HepG2 (cell line): Measurements from ENCODE around the gene THSD4. TPM values are rescaled to one million over a fixed set of nuclear protein-coding genes. Genes with fewer than 3 reads are reported as not detected.

Experiments
- ATAC-seq: fragments of 200-7000 bp; cut with Tn5 transposase; 3 replicates; pipeline ENCODE4 v1.9.1; 2020; ENCODE audit warnings: mild to moderate bottlenecking, moderate library complexity
- BruUV-seq: library from RNA; stranded (reverse); fragments of 400-500 nt; replicated peaks from 2 replicates; lab custom pipeline; 2021; lab: Mats Ljungman, UMichigan
- CTCF ChIA-PET: fragments of 300-600 bp; formaldehyde crosslinking; extraction: SDS; loops from one replicate; lab custom pipeline; 2021; ENCODE audit warnings: low total read pairs, inconsistent platforms, low intra/inter-chr PET ratio; lab: Yijun Ruan, JAX
- POLR2A ChIA-PET: fragments of 350-600 bp; sonication (Branson Sonifier 250); formaldehyde crosslinking; loops from one replicate; lab custom pipeline; 2020; ENCODE audit warnings: antibody characterized with exemption, inconsistent platforms; lab: Yijun Ruan, JAX
- DNase-seq: peaks from one replicate; pipeline ENCODE4 v3.0.0-alpha.2; 2015; ENCODE audit warnings: low spot score
- FAIRE-seq: peaks from 3 replicates; lab custom pipeline; 2011; peaks lifted over from hg19 to GRCh38; lab: Jason Lieb, UNC
- H2AFZ ChIP-seq: one replicate; pipeline ENCODE4 v1.6.1; 2011; ENCODE audit warnings: low read length, inconsistent platforms
- H3K27ac ChIP-seq: fragments of 300-600 bp; 3 replicates; pipeline ENCODE4 v1.8.0; 2011; ENCODE audit warnings: mixed run types, mild to moderate bottlenecking, mixed read lengths, low read length, inconsistent platforms; ENCODE audit not compliant: insufficient read depth; ENCODE audit errors: extremely low read length
- H3K27me3 ChIP-seq, 2 experiments: fragments of 200-600 bp in 1 of 2; 2 replicates in 1 of 2; 3 replicates in 1 of 2; pipeline versions ENCODE4 v1.6.0 to v1.8.0; 2011; ENCODE audit warnings: low read length in 2 of 2, mild to moderate bottlenecking in 2 of 2, moderate library complexity in 2 of 2, inconsistent platforms in 1 of 2; ENCODE audit not compliant: insufficient read depth in 2 of 2, control insufficient read depth in 1 of 2
- H3K36me3 ChIP-seq, 2 experiments: fragments of 200-600 bp in 1 of 2; replicated peaks in 1 of 2; 2 replicates in 1 of 2; 3 replicates in 1 of 2; pipeline versions ENCODE4 v1.5.1 to v1.8.0; 2011; ENCODE audit warnings: low read length in 2 of 2, inconsistent platforms in 1 of 2; ENCODE audit not compliant: insufficient read depth in 2 of 2, control insufficient read depth in 1 of 2
- H3K4me1 ChIP-seq: 2 replicates; pipeline ENCODE4 v1.5.1; 2012; ENCODE audit warnings: low read length, inconsistent platforms; ENCODE audit not compliant: insufficient read depth
- H3K4me2 ChIP-seq: 2 replicates; pipeline ENCODE4 v1.6.0; 2011; ENCODE audit warnings: low read depth, low read length, inconsistent platforms
- H3K4me3 ChIP-seq, 3 experiments: fragments of 200-600 bp in 1 of 3; sonication (generic), shearing (Covaris generic) in 1 of 3; replicated peaks in 1 of 3; 2 replicates each; pipeline ENCODE4 v1.5.1; 2011 to 2016; ENCODE audit warnings: low read length in 3 of 3, inconsistent platforms in 2 of 3, low read depth in 2 of 3, mild to moderate bottlenecking in 2 of 3, control low read depth in 1 of 3, mixed read lengths in 1 of 3; ENCODE audit not compliant: insufficient read depth in 1 of 3
- H3K79me2 ChIP-seq: one replicate; pipeline ENCODE4 v1.6.1; 2011; ENCODE audit warnings: low read length, inconsistent platforms; ENCODE audit not compliant: insufficient read depth
- H3K9ac ChIP-seq: 2 replicates; pipeline ENCODE4 v1.6.0; 2011; ENCODE audit warnings: mild to moderate bottlenecking, low read depth, low read length, inconsistent platforms; ENCODE audit not compliant: insufficient read depth
- H3K9me3 ChIP-seq: 2 replicates; pipeline ENCODE4 v1.5.1; 2012; ENCODE audit warnings: mild to moderate bottlenecking, low read length
- H4K20me1 ChIP-seq: 2 replicates; pipeline ENCODE4 v1.6.0; 2011; ENCODE audit warnings: inconsistent platforms, mild to moderate bottlenecking, low read length, moderate library complexity; ENCODE audit not compliant: insufficient read depth
- ARID3A ChIP-seq: IDR thresholded peaks from 2 replicates; pipeline ENCODE4 v1.6.1; 2012; ENCODE audit warnings: low read depth, low read length, improper control_type of control experiment
- BRF2 ChIP-seq: sonication (generic); formaldehyde crosslinking; IDR thresholded peaks from 2 replicates; pipeline ENCODE4 v1.8.1; 2022; ENCODE audit warnings: mild to moderate bottlenecking, missing genetic modification reagents
- FOSL1 ChIP-seq: sonication (generic); formaldehyde crosslinking; IDR thresholded peaks from 2 replicates; pipeline ENCODE4 v1.9.0; 2021; ENCODE audit warnings: missing genetic modification reagents, borderline replicate concordance
- GATAD2A ChIP-seq: IDR thresholded peaks from 2 replicates; pipeline ENCODE4 v1.6.1; 2016
- HHEX ChIP-seq: IDR thresholded peaks from 2 replicates; pipeline ENCODE4 v1.6.1; 2016; ENCODE audit warnings: control low read depth
- HOXD1 ChIP-seq: sonication (generic); formaldehyde crosslinking; IDR thresholded peaks from 2 replicates; pipeline ENCODE4 v1.5.0; 2020; ENCODE audit warnings: missing genetic modification reagents
- PITX1 ChIP-seq: sonication (generic); formaldehyde crosslinking; IDR thresholded peaks from 2 replicates; pipeline ENCODE4 v1.5.1; 2020; ENCODE audit warnings: mild to moderate bottlenecking, missing genetic modification reagents
- RAD51 ChIP-seq: fragments of 450-650 bp; IDR thresholded peaks from 2 replicates; pipeline ENCODE4 v1.6.1; 2016; ENCODE audit warnings: borderline replicate concordance
- RCOR2 ChIP-seq: IDR thresholded peaks from 2 replicates; pipeline ENCODE4 v1.6.1; 2016; ENCODE audit warnings: missing biosample characterization, missing genetic modification reagents
- SATB2 ChIP-seq: sonication (generic); formaldehyde crosslinking; IDR thresholded peaks from 2 replicates; pipeline ENCODE4 v1.5.0; 2020; ENCODE audit warnings: missing genetic modification reagents
- SMYD3 ChIP-seq: sonication (generic); formaldehyde crosslinking; IDR thresholded peaks from 2 replicates; pipeline ENCODE4 v1.8.1; 2023; ENCODE audit warnings: mild to moderate bottlenecking, missing genetic modification reagents
- SOX13 ChIP-seq, 3 experiments: fragments of 450-650 bp in 1 of 3; sonication (generic) in 1 of 3; formaldehyde crosslinking in 1 of 3; IDR thresholded peaks in 2 of 3; conservative IDR thresholded peaks in 1 of 3; 2 replicates each; pipeline versions ENCODE4 v1.5.0 to v1.6.1; 2016 to 2020; ENCODE audit warnings: antibody characterized with exemption in 1 of 3, mild to moderate bottlenecking in 1 of 3, missing compliant biosample characterization in 1 of 3, missing genetic modification reagents in 1 of 3, moderate library complexity in 1 of 3
- TBX2 ChIP-seq: sonication (generic); formaldehyde crosslinking; IDR thresholded peaks from 2 replicates; pipeline ENCODE4 v1.5.0; 2020; ENCODE audit warnings: missing genetic modification reagents, mild to moderate bottlenecking, borderline replicate concordance
- ZHX2 ChIP-seq, 2 experiments: sonication (generic) in 1 of 2; formaldehyde crosslinking in 1 of 2; IDR thresholded peaks; 2 replicates each; pipeline versions ENCODE4 v1.6.1 to v1.9.0; 2014 to 2022; ENCODE audit warnings: antibody characterized with exemption in 1 of 2, borderline replicate concordance in 1 of 2, inconsistent platforms in 1 of 2, low read depth in 1 of 2, missing genetic modification reagents in 1 of 2
- ZNF275 ChIP-seq: sonication (generic); formaldehyde crosslinking; IDR thresholded peaks from 2 replicates; pipeline ENCODE4 v1.8.0; 2022; ENCODE audit warnings: missing genetic modification reagents, mild to moderate bottlenecking, inconsistent platforms, borderline replicate concordance
- WGBS: methylation state at CpG from one replicate; pipeline ENCODE4 v1.1.6; 2017; ENCODE audit warnings: low lambda C conversion rate; 5-methylcytosine and 5-hydroxymethylcytosine counted together
- in situ Hi-C: cut with HindIII; loops from 2 replicates; pipeline ENCODE4 v1.10.0; 2017; ENCODE audit warnings: low pct_unique_long_range_greater_than_20kb; ENCODE audit not compliant: extremely low pct_ligation_motif_present
- intact Hi-C: fragments of 100-400 bp; cut with micrococcal nuclease; formaldehyde crosslinking; loops from one replicate; pipeline ENCODE4 v1.10.0; 2022; ENCODE audit not compliant: unreplicated experiment
- polyA plus RNA-seq, 8 experiments: library from polyadenylated mRNA; depleted of rRNA in 3 of 8; stranded (reverse) in 7 of 8; unstranded in 1 of 8; fragments of >200 nt; fragmentation: Illumina TruSeq in 4 of 8; extraction: Trizol in 4 of 8; gene quantifications; 2 replicates each; pipeline versions ENCODE4 v1.2.1 to v1.2.3, GENCODE V29; 2011 to 2016; ENCODE audit warnings: low read depth in 4 of 8, missing spikeins in 1 of 8, mixed read lengths in 1 of 8; ENCODE audit not compliant: insufficient read depth in 1 of 8
- total RNA-seq, 5 experiments: library from RNA; depleted of rRNA; stranded (reverse); fragments of >200 nt; fragmentation: Illumina TruSeq; extraction: Trizol; gene quantifications; 2 replicates each; pipeline ENCODE4 v1.2.3, GENCODE V29; 2016; ENCODE audit warnings: low read depth in 1 of 5

THSD4 gene
- total and polyA plus RNA-seq, 2 of the 13 experiments (the other 11 are each of a cell fraction or from before 2014, with no cell fraction given) = 0.07 to 0.21 TPM

- Histone ChIP-seq H3K9ac (no peak overlapping the region), H3K36me3 (no peaks in the 10 kb centered on the region), H2AFZ (no peak overlapping the region), H3K27ac (no peak overlapping the region), H3K27me3 (no peaks in the 10 kb centered on the region; a peak in 1 of 5 replicates), H3K4me1 (no peaks in the 10 kb centered on the region), H3K79me2 (no peaks in the 10 kb centered on the region), H3K4me3 (no peak overlapping the region), H3K9me3 (no peaks in the 10 kb centered on the region), H3K4me2 (no peak overlapping the region), H4K20me1 (no peaks in the 10 kb centered on the region)
- FAIRE-seq = no peak
- in situ Hi-C loops (no loop called here), intact Hi-C loops (no loop called here)
- ChIA-PET CTCF (no interaction called here), POLR2A (no interaction called here)
- 46% methylated on average over 4 of the region's 4 CpGs for WGBS
- ATAC-seq = no peak
- DNase-seq = no peak
- no TSS peak for BruUV-seq
- TF ChIP-seq SOX13 (IDR thresholded peaks at IDR 0.05) (no peak), SOX13 (CRISPR knock-in tag; conservative IDR thresholded peaks at IDR 0.05 in 1 of 2, IDR thresholded peaks at IDR 0.05 in 1 of 2) (no peak), ZHX2 (IDR thresholded peaks at IDR 0.05; ENCODE audit: low read depth) (no peak), ZHX2 (CRISPR knock-in tag; IDR thresholded peaks at IDR 0.05; ENCODE audit: borderline replicate concordance) (no peak), PITX1 (CRISPR knock-in tag) (no peak), SMYD3 (no peak), TBX2 (CRISPR knock-in tag) (no peak), ZNF275 (CRISPR knock-in tag) (no peak), SATB2 (CRISPR knock-in tag) (no peak), HOXD1 (no peak), FOSL1 (no peak), HHEX (CRISPR knock-in tag) (no peak), RAD51 (no peak), BRF2 (CRISPR knock-in tag) (no peak), GATAD2A (CRISPR knock-in tag) (no peak), RCOR2 (CRISPR knock-in tag) (no peak), ARID3A (no peak)
Observed at GRCh38 chr15:71251584-71252043, 136.3 kb downstream of the THSD4 start.
